Measurements from ENCODE around the gene PEX5.

The PEX5 gene

DNA sequence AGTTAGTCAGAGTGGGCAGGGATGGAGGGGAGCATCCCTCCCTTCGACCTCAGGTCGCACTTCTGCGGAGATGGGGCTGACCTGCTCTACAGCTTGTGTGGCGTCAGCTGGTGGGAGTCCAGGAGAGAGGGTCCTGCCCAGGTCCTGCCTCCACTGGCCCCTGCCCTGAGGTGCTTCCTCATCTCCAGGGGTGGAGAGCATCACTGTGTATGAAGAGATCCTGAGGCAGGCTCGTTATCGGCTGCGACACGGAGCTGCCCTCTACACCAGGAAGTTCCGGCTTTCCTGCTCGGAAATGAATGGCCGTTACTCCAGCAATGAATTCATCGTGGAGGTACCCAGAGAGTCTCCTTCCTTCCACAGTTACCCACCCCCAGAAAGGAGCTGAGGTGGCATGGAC lies 39.1 kb upstream of the PEX5 start (continued):
- TF ChIP-seq REST (tag by site-specific recombination; IDR thresholded peaks at IDR 0.05) (no peak), SALL2 (tag by site-specific recombination; IDR thresholded peaks at IDR 0.05; ENCODE audit: borderline replicate concordance) (no peak), ZNF133 (tag by site-specific recombination; IDR thresholded peaks at IDR 0.05) (no peak)

GRCh38 chr12:7150841-7151240 lies 38.6 kb upstream of the PEX5 start:
- Histone ChIP-seq H3K4me1 (ENCODE audit: control insufficient read depth, insufficient read depth, low read length) (no peaks in the 10 kb centered on the region; the same call in 1 of the 2 replicates), H3K9me3 (ENCODE audit: control insufficient read depth, insufficient read depth, low read depth, low read length) (no peaks in the 10 kb centered on the region), H3K4me3 (ENCODE audit: low read depth, low read length) (no peak overlapping the region), H3K27ac (ENCODE audit: extremely low read depth, low read depth, low read length) (no peak overlapping the region), H3K36me3 (ENCODE audit: control insufficient read depth in 2 of 2, insufficient read depth in 1 of 2, low read length in 2 of 2) (peaks cover 7 to 76% of the 10 kb centered on the region in 2 experiments)
- ChIA-PET POLR2A (no interaction called here), CTCF (interaction anchor here (0.6 kb wide), 1 partner anchor 41 kb away, joined by 4 read pairs; no protein-coding TSS in a partner anchor)
- TF ChIP-seq ZNF658 (tag by site-specific recombination; IDR thresholded peaks at IDR 0.05) (no peak), ZNF777 (tag by site-specific recombination; IDR thresholded peaks at IDR 0.05; ENCODE audit: borderline replicate concordance) (no peak), FEZF1 (tag by site-specific recombination; IDR thresholded peaks at IDR 0.05) (no peak), ELK4 (IDR thresholded peaks at IDR 0.05; ENCODE audit: borderline replicate concordance, low read depth, low read length) (no peak), ZNF274 (IDR thresholded peaks at IDR 0.05; ENCODE audit: low read length) (no peak), ZNF274 (tag by site-specific recombination; IDR thresholded peaks at IDR 0.05; ENCODE audit: borderline replicate concordance) (no peak), GLIS1 (tag by site-specific recombination; IDR thresholded peaks at IDR 0.05) (no peak), PBX3 (CRISPR knock-in tag; IDR thresholded peaks at IDR 0.05) (no peak), ZNF76 (tag by site-specific recombination; IDR thresholded peaks at IDR 0.05; ENCODE audit: borderline replicate concordance, low read depth) (no peak), ZNF18 (tag by site-specific recombination; IDR thresholded peaks at IDR 0.05) (no peak), ZNF341 (tag by site-specific recombination; IDR thresholded peaks at IDR 0.05; ENCODE audit: low read depth) (no peak), ZNF133 (tag by site-specific recombination; IDR thresholded peaks at IDR 0.05) (no peak), ZNF23 (tag by site-specific recombination; IDR thresholded peaks at IDR 0.05; ENCODE audit: borderline replicate concordance) (no peak)

- peaks cover 7 to 75% of the 10 kb centered on the region in 2 experiments for H3K36me3 ChIP-seq (ENCODE audit: control insufficient read depth in 2 of 2, insufficient read depth in 1 of 2, low read length in 2 of 2)
- no peak overlapping the region for H3K27ac ChIP-seq (ENCODE audit: extremely low read depth, low read depth, low read length)
- POLR2A ChIA-PET: no interaction called here
- no peaks in the 10 kb centered on the region; the same call in 1 of the 2 replicates for H3K4me1 ChIP-seq (ENCODE audit: control insufficient read depth, insufficient read depth, low read length)
- CTCF ChIA-PET: interaction anchor here (1.0 kb wide), 1 partner anchor 11 kb away, joined by 3 read pairs; no protein-coding TSS in a partner anchor
- no peak overlapping the region for H3K4me3 ChIP-seq (ENCODE audit: low read depth, low read length)
- H3K9me3 ChIP-seq (ENCODE audit: control insufficient read depth, insufficient read depth, low read depth, low read length): no peaks in the 10 kb centered on the region
- TF ChIP-seq ZBTB17 (tag by site-specific recombination; IDR thresholded peaks at IDR 0.05) (no peak), ZBTB49 (tag by site-specific recombination; IDR thresholded peaks at IDR 0.05; ENCODE audit: low read depth) (no peak), KLF10 (tag by site-specific recombination; IDR thresholded peaks at IDR 0.05) (no peak), ZNF26 (tag by site-specific recombination; IDR thresholded peaks at IDR 0.05) (no peak)
- TF ChIP-seq, protein P1, sequence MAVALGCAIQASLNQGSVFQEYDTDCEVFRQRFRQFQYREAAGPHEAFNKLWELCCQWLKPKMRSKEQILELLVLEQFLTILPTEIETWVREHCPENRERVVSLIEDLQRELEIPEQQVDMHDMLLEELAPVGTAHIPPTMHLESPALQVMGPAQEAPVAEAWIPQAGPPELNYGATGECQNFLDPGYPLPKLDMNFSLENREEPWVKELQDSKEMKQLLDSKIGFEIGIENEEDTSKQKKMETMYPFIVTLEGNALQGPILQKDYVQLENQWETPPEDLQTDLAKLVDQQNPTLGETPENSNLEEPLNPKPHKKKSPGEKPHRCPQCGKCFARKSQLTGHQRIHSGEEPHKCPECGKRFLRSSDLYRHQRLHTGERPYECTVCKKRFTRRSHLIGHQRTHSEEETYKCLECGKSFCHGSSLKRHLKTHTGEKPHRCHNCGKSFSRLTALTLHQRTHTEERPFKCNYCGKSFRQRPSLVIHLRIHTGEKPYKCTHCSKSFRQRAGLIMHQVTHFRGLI (tag by site-specific recombination; IDR thresholded peaks at IDR 0.05): no peak
Measured at GRCh38 chr12:7151532-7151931, 38.0 kb upstream of the PEX5 start.

Data from HEK293 (cell line).